H1 (cell line): ENCODE results near the gene AGAP1. TPM values are rescaled to one million over a fixed set of nuclear protein-coding genes. Genes with fewer than 3 reads are reported as not detected.

Source experiments
- CEBPB ChIP-seq: IDR thresholded peaks from 2 replicates; pipeline ENCODE4 v1.6.1; 2012; ENCODE audit warnings: low read depth, low read length
- CTCF ChIP-seq, 3 experiments: IDR thresholded peaks; 1 replicate in 2 of 3; 2 replicates in 1 of 3; pipeline versions ENCODE4 v1.5.1 to v1.6.1; 2011; ENCODE audit warnings: low read length in 3 of 3, mild to moderate bottlenecking in 3 of 3, inconsistent platforms in 2 of 3, low read depth in 1 of 3, moderate library complexity in 1 of 3; ENCODE audit not compliant: insufficient read depth in 1 of 3; ENCODE audit errors: control extremely low read depth in 1 of 3
- HDAC2 ChIP-seq, 2 experiments: fragments of 300-600 bp in 1 of 2; sonication (generic) in 1 of 2; IDR thresholded peaks; 2 replicates each; pipeline ENCODE4 v1.6.1; 2011 to 2012; ENCODE audit warnings: low read depth in 2 of 2, low read length in 2 of 2, mild to moderate bottlenecking in 2 of 2, moderate library complexity in 2 of 2, borderline replicate concordance in 1 of 2, inconsistent platforms in 1 of 2
- KDM1A ChIP-seq: fragments of 200-600, 300-600 bp; sonication (generic); IDR thresholded peaks from 2 replicates; pipeline ENCODE4 v1.7.1; 2016; ENCODE audit warnings: mild to moderate bottlenecking, low read length, borderline replicate concordance
- SAP30 ChIP-seq: fragments of 300-600 bp; sonication (generic); IDR thresholded peaks from 2 replicates; pipeline ENCODE4 v1.7.1; 2012; ENCODE audit warnings: low read length, moderate library complexity, mild to moderate bottlenecking, inconsistent platforms; ENCODE audit not compliant: insufficient read depth, insufficient replicate concordance
- USF2 ChIP-seq: IDR thresholded peaks from 2 replicates; pipeline ENCODE4 v1.6.1; 2011; ENCODE audit warnings: low read length, improper control_type of control experiment
- polyA plus RNA-seq, 7 experiments: library from polyadenylated mRNA; depleted of rRNA in 3 of 7; stranded (reverse) in 5 of 7; unstranded in 2 of 7; fragments of >200 nt in 5 of 7; fragments of 200-250 nt in 2 of 7; gene quantifications; 1 replicate in 5 of 7; 2 replicates in 1 of 7; 4 replicates in 1 of 7; pipeline versions ENCODE4 v1.2.1 to v1.2.3, GENCODE V29; 2011 to 2013; ENCODE audit warnings: missing spikeins in 2 of 7, mixed read lengths in 2 of 7
- total RNA-seq: library from RNA; stranded (reverse); fragmentation: NEBNext Ultra II Directional; extraction: Animal tissue kit (Norgen Biotek cat#: 25700); gene quantifications from 2 replicates; pipeline ENCODE4 v1.2.1, GENCODE V29; 2021

Gene AGAP1
- total and polyA plus RNA-seq, 2 of the 8 experiments (the other 6 are each of a cell fraction or from before 2014, with no cell fraction given) = 18.1 to 39.4 TPM

GRCh38 chr2:235654103-235654813 lies 160.4 kb downstream of the AGAP1 start (continued):
- TF ChIP-seq USF2 (no peak), CEBPB (no peak), KDM1A (no peak), CTCF (IDR thresholded peaks at IDR 0.05; ENCODE audit: control extremely low read depth in 1 of 3, insufficient read depth in 1 of 3, low read depth in 1 of 3, low read length in 3 of 3) (no peak), SAP30 (no peak), HDAC2 (IDR thresholded peaks at IDR 0.05; ENCODE audit: borderline replicate concordance in 1 of 2, low read depth in 2 of 2, low read length in 2 of 2) (no peak)
- TF ChIP-seq, all 59 proteins: peak for 0
